Upper lobe of right lung (tissue), 1 donor: ENCODE results near the gene DNAH8. TPM values are rescaled to one million over a fixed set of nuclear protein-coding genes. Genes with fewer than 3 reads are reported as not detected.

Source experiments
- ATAC-seq: fragments of 200-7000 bp; cut with Tn5 transposase; one replicate; pipeline ENCODE4 v1.9.1; 2020; ENCODE audit warnings: mild to moderate bottlenecking, moderate library complexity
- DNase-seq: peaks from one replicate; pipeline ENCODE4 v3.0.0-alpha.2; 2020
- H3K27ac ChIP-seq: fragments of 200-600 bp; one replicate; pipeline ENCODE4 v1.8.0; 2022
- H3K27me3 ChIP-seq: fragments of 200-600 bp; one replicate; pipeline ENCODE4 v1.8.0; 2022; ENCODE audit warnings: mild to moderate bottlenecking
- H3K36me3 ChIP-seq: fragments of 200-600 bp; one replicate; pipeline ENCODE4 v1.8.0; 2022
- H3K4me1 ChIP-seq: fragments of 200-600 bp; one replicate; pipeline ENCODE4 v1.8.0; 2022
- H3K4me3 ChIP-seq: fragments of 200-600 bp; one replicate; pipeline ENCODE4 v1.8.0; 2022; ENCODE audit warnings: mild to moderate bottlenecking
- H3K9me3 ChIP-seq: fragments of 200-600 bp; one replicate; pipeline ENCODE4 v1.8.0; 2022
- CTCF ChIP-seq: fragments of 200-600 bp; IDR thresholded peaks from one replicate; pipeline ENCODE4 v1.8.0; 2022; ENCODE audit warnings: antibody characterized with exemption
- intact Hi-C: fragments of 100-400 bp; cut with DNase I; formaldehyde crosslinking; loops from one replicate; pipeline ENCODE4 v1.11.0; 2022
- total RNA-seq: library from RNA; stranded (reverse); fragmentation: NEBNext Ultra II Directional; extraction: Animal tissue kit (Norgen Biotek cat#: 25700); gene quantifications from one replicate; pipeline ENCODE4 v1.2.1, GENCODE V29; 2021
- donor health status: DM: no; HTN: yes; CAD: no; lungs with severe emphysema.

DNAH8 gene
- total RNA-seq, 1 donor from 2014 or later: 0.17 TPM

- no peaks in the 10 kb centered on the region for H3K4me1 ChIP-seq
- intact Hi-C loops: no loop called here
- ATAC-seq (no peak), DNase-seq (no peak)
- H3K27me3 ChIP-seq: no peaks in the 10 kb centered on the region
- TF ChIP-seq CTCF: no peak
- no peaks in the 10 kb centered on the region for H3K9me3 ChIP-seq
- H3K4me3 ChIP-seq: no peak overlapping the region
- H3K27ac ChIP-seq: no peak overlapping the region
- H3K36me3 ChIP-seq: no peaks in the 10 kb centered on the region
These were observed 363.6 kb downstream of the DNAH8 start for GRCh38 chr6:39078695-39079094.

- H3K4me1 ChIP-seq: no peaks in the 10 kb centered on the region
- no peak for DNase-seq
- no peak overlapping the region for H3K4me3 ChIP-seq
- TF ChIP-seq CTCF: no peak
- H3K36me3 ChIP-seq: no peaks in the 10 kb centered on the region
- H3K9me3 ChIP-seq: no peaks in the 10 kb centered on the region
- intact Hi-C loops: no loop called here
- ATAC-seq: no peak
- no peaks in the 10 kb centered on the region for H3K27me3 ChIP-seq
- no peak overlapping the region for H3K27ac ChIP-seq
These were observed 364.4 kb downstream of the DNAH8 start for GRCh38 chr6:39079197-39080125.

Other genes with a start within 250 kb of the DNAH8 start
- gene BTBD9, start 75.4 kb upstream of the DNAH8 start, total RNA-seq: 47.9 TPM
- gene GLO1, start 12.2 kb upstream of the DNAH8 start, total RNA-seq: 91.4 TPM